H1 (cell line): ENCODE data around the gene LHX5. TPM values are rescaled to one million over a fixed set of nuclear protein-coding genes. Genes with fewer than 3 reads are reported as not detected.

Source experiments
- CTCF ChIA-PET: fragments of 300-600 bp; sonication (Branson Sonifier 250); formaldehyde crosslinking; loops from one replicate; lab custom pipeline; 2021; ENCODE audit not compliant: partially characterized antibody; lab: Charles Lee
- POLR2A ChIA-PET: fragments of 300-600 bp; sonication (Branson Sonifier 250); formaldehyde crosslinking; loops from one replicate; lab custom pipeline; 2021; ENCODE audit warnings: inconsistent platforms; ENCODE audit not compliant: partially characterized antibody; lab: Charles Lee
- DNase-seq, 2 experiments: peaks; one replicate each; pipeline versions ENCODE4 v3.0.0 to v3.0.0-alpha.2; 2010 to 2022; ENCODE audit warnings: low spot score in 2 of 2, low read depth in 1 of 2, mixed read lengths in 1 of 2
- FAIRE-seq: peaks from 2 replicates; lab custom pipeline; 2011; peaks lifted over from hg19 to GRCh38; lab: Jason Lieb, UNC
- H2AFZ ChIP-seq: 2 replicates; pipeline ENCODE4 v1.8.1; 2012; ENCODE audit warnings: low read length, inconsistent platforms
- H2AK5ac ChIP-seq: 2 replicates; pipeline ENCODE4 v1.6.1; 2013; ENCODE audit warnings: low read depth, low read length
- H2BK120ac ChIP-seq: replicated peaks from 2 replicates; pipeline ENCODE3; 2013; ENCODE audit warnings: low read depth, low read length, inconsistent platforms
- H2BK12ac ChIP-seq: 2 replicates; pipeline ENCODE4 v1.6.1; 2013; ENCODE audit warnings: low read depth, low read length
- H2BK15ac ChIP-seq: 2 replicates; pipeline ENCODE4 v1.6.1; 2013; ENCODE audit warnings: low read length
- H2BK20ac ChIP-seq: 2 replicates; pipeline ENCODE4 v1.6.1; 2013; ENCODE audit warnings: low read length
- H2BK5ac ChIP-seq: 2 replicates; pipeline ENCODE4 v1.6.1; 2013; ENCODE audit warnings: low read depth, low read length
- H3K14ac ChIP-seq: 2 replicates; pipeline ENCODE4 v1.6.1; 2013; ENCODE audit warnings: inconsistent platforms; ENCODE audit not compliant: insufficient read length
- H3K18ac ChIP-seq: 2 replicates; pipeline ENCODE4 v1.6.1; 2013; ENCODE audit warnings: low read length; ENCODE audit errors: extremely low read depth
- H3K23ac ChIP-seq: 2 replicates; pipeline ENCODE4 v1.6.1; 2013; ENCODE audit warnings: inconsistent platforms; ENCODE audit not compliant: insufficient read length
- H3K23me2 ChIP-seq: 2 replicates; pipeline ENCODE4 v1.6.1; 2013; ENCODE audit warnings: low read depth, low read length
- H3K27ac ChIP-seq: 2 replicates; pipeline ENCODE4 v1.6.1; 2011; ENCODE audit warnings: low read depth, low read length, inconsistent platforms
- H3K27me3 ChIP-seq, 4 experiments: replicated peaks in 1 of 4; 1 replicate in 1 of 4; 2 replicates in 3 of 4; pipeline versions ENCODE4 v1.6.1 to v1.8.1; 2011 to 2013; ENCODE audit warnings: low read length in 3 of 4, mild to moderate bottlenecking in 3 of 4, inconsistent platforms in 2 of 4, mixed read lengths in 2 of 4, moderate library complexity in 1 of 4; ENCODE audit not compliant: control insufficient read depth in 3 of 4, insufficient read depth in 3 of 4; ENCODE audit errors: extremely low read depth in 1 of 4
- H3K36me3 ChIP-seq, 4 experiments: 2 replicates each; pipeline versions ENCODE4 v1.6.1 to v1.8.1; 2011 to 2013; ENCODE audit warnings: mild to moderate bottlenecking in 4 of 4, low read length in 3 of 4, moderate library complexity in 2 of 4, control low read depth in 1 of 4, inconsistent platforms in 1 of 4; ENCODE audit not compliant: insufficient read depth in 4 of 4, control insufficient read depth in 2 of 4
- H3K4ac ChIP-seq: replicated peaks from 2 replicates; pipeline ENCODE3; 2013; ENCODE audit warnings: low read length, low read depth, mixed read lengths, inconsistent platforms; ENCODE audit not compliant: insufficient read length
- H3K4me1 ChIP-seq, 4 experiments: replicated peaks in 1 of 4; 1 replicate in 1 of 4; 2 replicates in 3 of 4; pipeline versions ENCODE4 v1.6.1 to v1.8.1; 2011 to 2013; ENCODE audit warnings: low read length in 3 of 4, inconsistent platforms in 2 of 4, mixed read lengths in 1 of 4; ENCODE audit not compliant: insufficient read depth in 4 of 4, control insufficient read depth in 3 of 4
- H3K4me2 ChIP-seq, 2 experiments: 2 replicates each; pipeline versions ENCODE4 v1.6.1 to v1.8.1; 2011 to 2013; ENCODE audit warnings: low read depth in 2 of 2, low read length in 2 of 2, control low read depth in 1 of 2, inconsistent platforms in 1 of 2, mild to moderate bottlenecking in 1 of 2; ENCODE audit not compliant: insufficient read depth in 1 of 2
- H3K4me3 ChIP-seq, 4 experiments: fragments of 200-600, 300-600 bp in 1 of 4; sonication (generic), shearing (Covaris generic), sonication (Bioruptor Twin) in 1 of 4; 2 replicates each; pipeline versions ENCODE4 v1.5.1 to v1.8.1; 2011 to 2016; ENCODE audit warnings: low read length in 4 of 4, low read depth in 3 of 4, control low read depth in 2 of 4, inconsistent platforms in 2 of 4, mild to moderate bottlenecking in 2 of 4, mixed read lengths in 1 of 4, moderate library complexity in 1 of 4; ENCODE audit not compliant: insufficient read depth in 2 of 4; ENCODE audit errors: extremely low read depth in 1 of 4
- H3K56ac ChIP-seq: replicated peaks from 2 replicates; pipeline ENCODE3; 2013; ENCODE audit warnings: low read depth, mild to moderate bottlenecking, mixed read lengths, low read length, inconsistent platforms; ENCODE audit not compliant: insufficient read length
- H3K79me1 ChIP-seq: 2 replicates; pipeline ENCODE4 v1.6.1; 2013; ENCODE audit warnings: low read depth, low read length, control low read depth
- H3K79me2 ChIP-seq, 2 experiments: 2 replicates each; pipeline versions ENCODE4 v1.6.1 to v1.8.1; 2012 to 2013; ENCODE audit warnings: low read length in 2 of 2, mild to moderate bottlenecking in 2 of 2, inconsistent platforms in 1 of 2; ENCODE audit not compliant: insufficient read depth in 2 of 2, control insufficient read depth in 1 of 2
- H3K9ac ChIP-seq, 4 experiments: replicated peaks in 1 of 4; 1 replicate in 1 of 4; 2 replicates in 3 of 4; pipeline versions ENCODE4 v1.6.1 to v1.8.1; 2011 to 2013; ENCODE audit warnings: low read depth in 3 of 4, low read length in 3 of 4, control low read depth in 2 of 4, mild to moderate bottlenecking in 2 of 4, moderate library complexity in 2 of 4, inconsistent platforms in 1 of 4; ENCODE audit errors: extremely low read depth in 1 of 4
- H3K9me3 ChIP-seq, 2 experiments: 2 replicates each; pipeline versions ENCODE4 v1.6.1 to v1.8.1; 2012 to 2013; ENCODE audit warnings: mild to moderate bottlenecking in 2 of 2, moderate library complexity in 2 of 2, control low read depth in 1 of 2, inconsistent platforms in 1 of 2, low read depth in 1 of 2, low read length in 1 of 2, mixed read lengths in 1 of 2; ENCODE audit not compliant: insufficient read depth in 2 of 2
- H4K20me1 ChIP-seq, 2 experiments: replicated peaks in 1 of 2; 2 replicates each; pipeline versions ENCODE3 to v1.8.1; 2011 to 2013; ENCODE audit warnings: inconsistent platforms in 2 of 2, low read length in 2 of 2, mild to moderate bottlenecking in 1 of 2; ENCODE audit not compliant: insufficient read depth in 2 of 2, control insufficient read depth in 1 of 2
- H4K5ac ChIP-seq: 2 replicates; pipeline ENCODE4 v1.6.1; 2013; ENCODE audit warnings: low read length, low read depth, mixed read lengths, inconsistent platforms; ENCODE audit not compliant: insufficient read length
- H4K8ac ChIP-seq: 2 replicates; pipeline ENCODE4 v1.8.0; 2013; ENCODE audit warnings: mild to moderate bottlenecking, moderate library complexity, low read length, inconsistent platforms; ENCODE audit not compliant: insufficient read depth; ENCODE audit errors: extremely low read depth
- H4K91ac ChIP-seq: replicated peaks from 2 replicates; pipeline ENCODE3; 2013; ENCODE audit warnings: low read length, mixed read lengths, inconsistent platforms; ENCODE audit not compliant: insufficient read length
- CHD2 ChIP-seq: IDR thresholded peaks from 2 replicates; pipeline ENCODE4 v1.6.1; 2012; ENCODE audit warnings: low read length, improper control_type of control experiment
- EGR1 ChIP-seq: IDR thresholded peaks from 2 replicates; pipeline ENCODE4 v1.6.1; 2011; ENCODE audit warnings: low read depth, low read length, borderline replicate concordance
- EP300 ChIP-seq, 2 experiments: IDR thresholded peaks; 1 replicate in 1 of 2; 2 replicates in 1 of 2; pipeline ENCODE4 v1.6.1; 2011 to 2012; ENCODE audit warnings: low read depth in 2 of 2, low read length in 2 of 2, mild to moderate bottlenecking in 2 of 2, borderline replicate concordance in 1 of 2, inconsistent platforms in 1 of 2, moderate library complexity in 1 of 2
- PHF8 ChIP-seq: fragments of 200-600 bp; sonication (generic); conservative IDR thresholded peaks from 2 replicates; pipeline ENCODE4 v1.7.1; 2012; ENCODE audit warnings: low read depth, mild to moderate bottlenecking, inconsistent platforms, low read length, moderate library complexity
- POLR2AphosphoS5 ChIP-seq: IDR thresholded peaks from 2 replicates; pipeline ENCODE4 v1.6.1; 2011; ENCODE audit warnings: low read depth, low read length
- RFX5 ChIP-seq: IDR thresholded peaks from 2 replicates; pipeline ENCODE4 v1.6.1; 2011; ENCODE audit warnings: low read depth, low read length, improper control_type of control experiment, borderline replicate concordance
- SIN3A ChIP-seq, 2 experiments: IDR thresholded peaks in 1 of 2; conservative IDR thresholded peaks in 1 of 2; 2 replicates each; pipeline ENCODE4 v1.6.1; 2011 to 2012; ENCODE audit warnings: low read length in 2 of 2, improper control_type of control experiment in 1 of 2, low read depth in 1 of 2, mild to moderate bottlenecking in 1 of 2
- SP2 ChIP-seq: IDR thresholded peaks from 2 replicates; pipeline ENCODE4 v1.6.1; 2012; ENCODE audit warnings: mild to moderate bottlenecking, low read length, inconsistent platforms
- TBP ChIP-seq: IDR thresholded peaks from 2 replicates; pipeline ENCODE4 v1.6.1; 2011; ENCODE audit warnings: low read depth, low read length, improper control_type of control experiment
- YY1 ChIP-seq: IDR thresholded peaks from 2 replicates; pipeline ENCODE4 v1.6.1; 2011; ENCODE audit warnings: low read depth, mild to moderate bottlenecking, low read length
- WGBS, 2 experiments: shearing (Covaris generic) in 1 of 2; methylation state at CpG; one replicate each; pipeline versions ENCODE4 v1.1.6 to v1.1.7; 2013 to 2015; ENCODE audit warnings: low lambda C conversion rate in 2 of 2, mixed read lengths in 2 of 2, inconsistent platforms in 1 of 2, low coverage in 1 of 2, missing lambda C conversion rate in 1 of 2; ENCODE audit not compliant: insufficient replicate concordance in 2 of 2, insufficient coverage in 1 of 2, insufficient read length in 1 of 2; ENCODE audit errors: extremely low coverage in 1 of 2, missing lambda C conversion rate in 1 of 2; 5-methylcytosine and 5-hydroxymethylcytosine counted together
- polyA plus RNA-seq, 7 experiments: library from polyadenylated mRNA; depleted of rRNA in 3 of 7; stranded (reverse) in 5 of 7; unstranded in 2 of 7; fragments of >200 nt in 5 of 7; fragments of 200-250 nt in 2 of 7; gene quantifications; 1 replicate in 5 of 7; 2 replicates in 1 of 7; 4 replicates in 1 of 7; pipeline versions ENCODE4 v1.2.1 to v1.2.3, GENCODE V29; 2011 to 2013; ENCODE audit warnings: missing spikeins in 2 of 7, mixed read lengths in 2 of 7
- total RNA-seq: library from RNA; stranded (reverse); fragmentation: NEBNext Ultra II Directional; extraction: Animal tissue kit (Norgen Biotek cat#: 25700); gene quantifications from 2 replicates; pipeline ENCODE4 v1.2.1, GENCODE V29; 2021
- TF ChIP-seq, protein P1 (sequence below), 3 experiments: IDR thresholded peaks; 1 replicate in 2 of 3; 2 replicates in 1 of 3; pipeline versions ENCODE4 v1.5.1 to v1.6.1; 2011; ENCODE audit warnings: low read length in 3 of 3, mild to moderate bottlenecking in 3 of 3, inconsistent platforms in 2 of 3, low read depth in 1 of 3, moderate library complexity in 1 of 3; ENCODE audit not compliant: insufficient read depth in 1 of 3; ENCODE audit errors: control extremely low read depth in 1 of 3

LHX5 gene
- total and polyA plus RNA-seq, 2 of the 8 experiments (the other 6 are each of a cell fraction or from before 2014, with no cell fraction given) = 0.47 to 1.1 TPM

DNA sequence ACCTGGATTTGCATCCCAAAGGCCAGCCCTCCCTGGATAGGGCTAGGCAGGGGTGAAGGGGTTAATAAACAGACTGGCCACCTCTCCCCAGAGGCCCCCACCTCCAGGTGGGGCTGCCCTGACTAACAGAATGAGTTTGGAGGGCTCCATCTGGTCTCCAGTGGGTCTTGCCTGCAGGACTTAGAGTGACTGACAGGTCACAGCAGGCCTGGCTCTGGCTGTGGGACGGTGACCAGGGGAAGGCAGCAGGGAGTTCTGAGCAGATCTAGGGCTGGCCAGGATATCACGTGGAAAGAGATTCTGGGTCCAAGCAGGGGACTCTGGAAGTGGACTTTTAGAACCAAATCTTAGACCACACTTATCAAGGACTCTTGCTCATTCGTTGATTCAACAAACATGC, 40.9 kb upstream of the LHX5 start:
- H3K27me3 ChIP-seq = peaks cover 0 to 11% (median 6%) of the 10 kb centered on the region in 4 experiments; a peak in 5 of 7 replicates
- no peaks in the 10 kb centered on the region for H4K20me1 ChIP-seq
- H3K23me2 ChIP-seq = no peaks in the 10 kb centered on the region; the same call in 1 of the 2 replicates
- no peak overlapping the region for H2AK5ac ChIP-seq
- FAIRE-seq = no peak
- H3K27ac ChIP-seq = no peak overlapping the region
- POLR2A ChIA-PET = interaction anchor here (0.9 kb wide), 1 partner anchor 35 kb away, joined by 3 read pairs; no protein-coding TSS in a partner anchor
- 0 out of 8 replicates have a peak overlapping the region, but pooled peaks of 1 of the 4 experiments have one; percentile 5 for H3K4me3 ChIP-seq
- H3K9me3 ChIP-seq = peaks cover 0 to 4% of the 10 kb centered on the region in 2 experiments; a peak in 2 of 4 replicates
- no peak overlapping the region for H4K91ac ChIP-seq
- H2BK12ac ChIP-seq = no peak overlapping the region; the same call in 1 of the 2 replicates
- no peak overlapping the region for H3K14ac ChIP-seq
- H2BK20ac ChIP-seq = peak overlapping the region; percentile 87; the same call in 1 of the 2 replicates
- CTCF ChIA-PET = no interaction called here
- peaks cover 5 to 15% (median 11%) of the 10 kb centered on the region in 4 experiments for H3K4me1 ChIP-seq
- no peak overlapping the region for H3K23ac ChIP-seq
- no peak overlapping the region for H4K8ac ChIP-seq
- H3K79me1 ChIP-seq = no peaks in the 10 kb centered on the region
- H4K5ac ChIP-seq = no peak overlapping the region
- 38% methylated on average over 3 of the region's 3 CpGs; no CpG with 5 or more reads in 1 of the 2 experiments for whole genome bisulfite sequencing, 2 experiments
- no peak overlapping the region for H2BK5ac ChIP-seq
- peak overlapping the region; percentile 10; the same call in 1 of the 2 replicates for H2BK15ac ChIP-seq
- H3K79me2 ChIP-seq = no peaks in the 10 kb centered on the region
- H3K56ac ChIP-seq = no peak overlapping the region
- H2AFZ ChIP-seq = no peak overlapping the region
- no peak for DNase-seq
- H3K4ac ChIP-seq = no peak overlapping the region
- H3K4me2 ChIP-seq = peak overlapping the region in 1 of 2 experiments; percentile 48; a peak in 2 of 4 replicates
- no peak overlapping the region for H2BK120ac ChIP-seq
- H3K18ac ChIP-seq = peak overlapping the region; percentile 91; the same call in 1 of the 2 replicates
- no peak overlapping the region for H3K9ac ChIP-seq
- peaks cover 0 to 2% (median 0%) of the 10 kb centered on the region in 4 experiments; a peak in 1 of 8 replicates for H3K36me3 ChIP-seq
- TF ChIP-seq SIN3A (conservative IDR thresholded peaks at IDR 0.05 in 1 of 2, IDR thresholded peaks at IDR 0.05 in 1 of 2; ENCODE audit: low read depth in 1 of 2, low read length in 2 of 2) = no peak
- no peak for TF ChIP-seq CHD2
- no peak for TF ChIP-seq EGR1
- TF ChIP-seq POLR2AphosphoS5 = no peak
- TF ChIP-seq YY1 = no peak
- TF ChIP-seq EP300 (IDR thresholded peaks at IDR 0.05; ENCODE audit: borderline replicate concordance in 1 of 2, low read depth in 2 of 2, low read length in 2 of 2) = no peak
- TF ChIP-seq RFX5 = no peak
- no peak for TF ChIP-seq PHF8
- no peak for TF ChIP-seq SP2
- TF ChIP-seq, protein P1, sequence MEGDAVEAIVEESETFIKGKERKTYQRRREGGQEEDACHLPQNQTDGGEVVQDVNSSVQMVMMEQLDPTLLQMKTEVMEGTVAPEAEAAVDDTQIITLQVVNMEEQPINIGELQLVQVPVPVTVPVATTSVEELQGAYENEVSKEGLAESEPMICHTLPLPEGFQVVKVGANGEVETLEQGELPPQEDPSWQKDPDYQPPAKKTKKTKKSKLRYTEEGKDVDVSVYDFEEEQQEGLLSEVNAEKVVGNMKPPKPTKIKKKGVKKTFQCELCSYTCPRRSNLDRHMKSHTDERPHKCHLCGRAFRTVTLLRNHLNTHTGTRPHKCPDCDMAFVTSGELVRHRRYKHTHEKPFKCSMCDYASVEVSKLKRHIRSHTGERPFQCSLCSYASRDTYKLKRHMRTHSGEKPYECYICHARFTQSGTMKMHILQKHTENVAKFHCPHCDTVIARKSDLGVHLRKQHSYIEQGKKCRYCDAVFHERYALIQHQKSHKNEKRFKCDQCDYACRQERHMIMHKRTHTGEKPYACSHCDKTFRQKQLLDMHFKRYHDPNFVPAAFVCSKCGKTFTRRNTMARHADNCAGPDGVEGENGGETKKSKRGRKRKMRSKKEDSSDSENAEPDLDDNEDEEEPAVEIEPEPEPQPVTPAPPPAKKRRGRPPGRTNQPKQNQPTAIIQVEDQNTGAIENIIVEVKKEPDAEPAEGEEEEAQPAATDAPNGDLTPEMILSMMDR (IDR thresholded peaks at IDR 0.05; ENCODE audit: control extremely low read depth in 1 of 3, insufficient read depth in 1 of 3, low read depth in 1 of 3, low read length in 3 of 3) = no peak
- no peak for TF ChIP-seq TBP
